Upper lobe of right lung (tissue), 1 donor: ENCODE measurements around the gene ATXN8OS. TPM values are rescaled to one million over a fixed set of nuclear protein-coding genes. Genes with fewer than 3 reads are reported as not detected.

Experiments used
- ATAC-seq: fragments of 200-7000 bp; cut with Tn5 transposase; one replicate; pipeline ENCODE4 v1.9.1; 2020; ENCODE audit warnings: mild to moderate bottlenecking, moderate library complexity
- DNase-seq: peaks from one replicate; pipeline ENCODE4 v3.0.0-alpha.2; 2020
- H3K27ac ChIP-seq: fragments of 200-600 bp; one replicate; pipeline ENCODE4 v1.8.0; 2022
- H3K27me3 ChIP-seq: fragments of 200-600 bp; one replicate; pipeline ENCODE4 v1.8.0; 2022; ENCODE audit warnings: mild to moderate bottlenecking
- H3K36me3 ChIP-seq: fragments of 200-600 bp; one replicate; pipeline ENCODE4 v1.8.0; 2022
- H3K4me1 ChIP-seq: fragments of 200-600 bp; one replicate; pipeline ENCODE4 v1.8.0; 2022
- H3K4me3 ChIP-seq: fragments of 200-600 bp; one replicate; pipeline ENCODE4 v1.8.0; 2022; ENCODE audit warnings: mild to moderate bottlenecking
- H3K9me3 ChIP-seq: fragments of 200-600 bp; one replicate; pipeline ENCODE4 v1.8.0; 2022
- CTCF ChIP-seq: fragments of 200-600 bp; IDR thresholded peaks from one replicate; pipeline ENCODE4 v1.8.0; 2022; ENCODE audit warnings: antibody characterized with exemption
- intact Hi-C: fragments of 100-400 bp; cut with DNase I; formaldehyde crosslinking; loops from one replicate; pipeline ENCODE4 v1.11.0; 2022
- total RNA-seq: library from RNA; stranded (reverse); fragmentation: NEBNext Ultra II Directional; extraction: Animal tissue kit (Norgen Biotek cat#: 25700); gene quantifications from one replicate; pipeline ENCODE4 v1.2.1, GENCODE V29; 2021
- donor health status: DM: no; HTN: yes; CAD: no; lungs with severe emphysema.

ATXN8OS gene
- total RNA-seq, 1 donor from 2014 or later: not detected

GRCh38 chr13:70172946-70173597 is 65.4 kb downstream of the ATXN8OS start:
- intact Hi-C loops: no loop called here
- no peak for ATAC-seq
- H3K4me1 ChIP-seq: no peaks in the 10 kb centered on the region
- no peaks in the 10 kb centered on the region for H3K36me3 ChIP-seq
- no peak overlapping the region for H3K4me3 ChIP-seq
- H3K27ac ChIP-seq: no peak overlapping the region
- H3K9me3 ChIP-seq: no peaks in the 10 kb centered on the region
- no peak for DNase-seq
- TF ChIP-seq CTCF: no peak
- no peaks in the 10 kb centered on the region for H3K27me3 ChIP-seq

GRCh38 chr13:70173598-70173959 is 66.0 kb downstream of the ATXN8OS start:
- no peak for TF ChIP-seq CTCF
- intact Hi-C loops: no loop called here
- Histone ChIP-seq H3K9me3 (no peaks in the 10 kb centered on the region), H3K4me1 (no peaks in the 10 kb centered on the region), H3K4me3 (no peak overlapping the region), H3K36me3 (no peaks in the 10 kb centered on the region), H3K27me3 (no peaks in the 10 kb centered on the region), H3K27ac (no peak overlapping the region)
- DNase-seq: no peak
- no peak for ATAC-seq

GRCh38 chr13:70178346-70178745 is 70.7 kb downstream of the ATXN8OS start:
- no peaks in the 10 kb centered on the region for H3K4me1 ChIP-seq
- no peak for ATAC-seq

More at GRCh38 chr13:70178346-70178745, 70.7 kb downstream of the ATXN8OS start:
- Histone ChIP-seq H3K27me3 (no peaks in the 10 kb centered on the region), H3K36me3 (no peaks in the 10 kb centered on the region), H3K4me3 (no peak overlapping the region), H3K27ac (no peak overlapping the region), H3K9me3 (no peaks in the 10 kb centered on the region)
- DNase-seq: no peak
- no peak for TF ChIP-seq CTCF
- intact Hi-C loops: no loop called here

Other genes with a start within 250 kb of the ATXN8OS start
- not detected for gene KLHL1, start 626 bp downstream of the ATXN8OS start, total RNA-seq